ENCODE measurements around the gene ARHGEF35.
"Not testable (repeated sequence)": the region's sequence is repeated elsewhere in the genome, so short reads cannot be mapped to it uniquely, and the experiment has no call there.

The ARHGEF35 gene

GRCh38 chr7:144194453-144194852, 1.2 kb downstream of the ARHGEF35 start:
- DNase-seq; H3K9me3 ChIP-seq; H3K4me1 ChIP-seq; H3K4me3 ChIP-seq (ENCODE audit: low read depth, low read length); H3K27me3 ChIP-seq; H3K36me3 ChIP-seq: not testable (repeated sequence)

GRCh38 chr7:144193782-144194181, 1.9 kb downstream of the ARHGEF35 start:
- H3K4me3 ChIP-seq (ENCODE audit: low read depth, low read length); DNase-seq; H3K4me1 ChIP-seq: not testable (repeated sequence)

GRCh38 chr7:144188578-144189171, 7.0 kb downstream of the ARHGEF35 start:
- not testable (repeated sequence) for DNase-seq

More at GRCh38 chr7:144193782-144194181, 1.9 kb downstream of the ARHGEF35 start:
- not testable (repeated sequence) for H3K9me3 ChIP-seq, H3K36me3 ChIP-seq, H3K27me3 ChIP-seq

GRCh38 chr7:144187848-144188247, 7.8 kb downstream of the ARHGEF35 start:
- not testable (repeated sequence) for DNase-seq; H3K9me3 ChIP-seq; H3K27me3 ChIP-seq; H3K4me3 ChIP-seq (ENCODE audit: low read depth, low read length); H3K36me3 ChIP-seq; H3K4me1 ChIP-seq

More at GRCh38 chr7:144188578-144189171, 7.0 kb downstream of the ARHGEF35 start:
- not testable (repeated sequence) for H3K27me3 ChIP-seq; H3K9me3 ChIP-seq; H3K36me3 ChIP-seq; H3K4me1 ChIP-seq; H3K4me3 ChIP-seq (ENCODE audit: low read depth, low read length)

- H3K36me3 ChIP-seq; H3K27me3 ChIP-seq; H3K4me1 ChIP-seq; DNase-seq; H3K9me3 ChIP-seq; H3K4me3 ChIP-seq (ENCODE audit: low read depth, low read length): not testable (repeated sequence)
Measured at GRCh38 chr7:144183166-144183565, 12.5 kb downstream of the ARHGEF35 start, which contains the start of gene CTAGE4. Gene CTAGE4, plus strand, starts transcription at chr7:144183466. Its CDS starts 38 bp downstream, at chr7:144183504.

GRCh38 chr7:144179165-144179479, 16.5 kb downstream of the ARHGEF35 start:
- H3K9me3 ChIP-seq; H3K27me3 ChIP-seq; H3K4me3 ChIP-seq (ENCODE audit: low read depth, low read length); DNase-seq; H3K4me1 ChIP-seq; H3K36me3 ChIP-seq: not testable (repeated sequence)

GRCh38 chr7:144178380-144179164, 17.1 kb downstream of the ARHGEF35 start:
- H3K4me3 ChIP-seq (ENCODE audit: low read depth, low read length); H3K27me3 ChIP-seq; H3K9me3 ChIP-seq; H3K36me3 ChIP-seq; H3K4me1 ChIP-seq: not testable (repeated sequence)
- peak; percentile 10 for DNase-seq
- TF ChIP-seq CTCF (IDR thresholded peaks at IDR 0.05; ENCODE audit: low read depth, low read length) = peak; percentile 39

GRCh38 chr7:144174613-144175012, 21.0 kb downstream of the ARHGEF35 start:
- DNase-seq = no peak
- no peaks in the 10 kb centered on the region for H3K4me1 ChIP-seq
- no peak overlapping the region for H3K4me3 ChIP-seq (ENCODE audit: low read depth, low read length)
- no peaks in the 10 kb centered on the region for H3K27me3 ChIP-seq
- H3K36me3 ChIP-seq = no peaks in the 10 kb centered on the region
- no peaks in the 10 kb centered on the region for H3K9me3 ChIP-seq
- TF ChIP-seq CTCF (IDR thresholded peaks at IDR 0.05; ENCODE audit: low read depth, low read length) = no peak

- not testable (repeated sequence) for H3K27me3 ChIP-seq; H3K4me1 ChIP-seq; H3K9me3 ChIP-seq; H3K36me3 ChIP-seq; H3K4me3 ChIP-seq (ENCODE audit: low read depth, low read length); DNase-seq
Measured at GRCh38 chr7:144171594-144172350, 23.9 kb downstream of the ARHGEF35 start.

Measured in BE2C (cell line).